K562 (cell line): ENCODE measurements around the gene IRS2.

Experiments
- ARNT ChIP-seq, 2 experiments: fragments of 450-650 bp; IDR thresholded peaks; 2 replicates each; pipeline ENCODE4 v1.6.1; 2016; ENCODE audit warnings: mild to moderate bottlenecking in 1 of 2
- EP300 ChIP-seq: IDR thresholded peaks from 2 replicates; pipeline ENCODE4 v1.6.1; 2012; ENCODE audit warnings: low read length, improper control_type of control experiment
- EZH2 ChIP-seq: IDR thresholded peaks from 2 replicates; pipeline ENCODE4 v1.6.1; 2012; ENCODE audit warnings: low read depth, mild to moderate bottlenecking, inconsistent platforms, low read length, borderline replicate concordance
- FOXK2 ChIP-seq, 2 experiments: fragments of 450-650 bp; IDR thresholded peaks in 1 of 2; conservative IDR thresholded peaks in 1 of 2; 2 replicates each; pipeline ENCODE4 v1.6.1; 2016; ENCODE audit warnings: low read depth in 2 of 2, mild to moderate bottlenecking in 1 of 2
- RCOR1 ChIP-seq, 2 experiments: IDR thresholded peaks; 2 replicates each; pipeline ENCODE4 v1.6.1; 2012; ENCODE audit warnings: low read depth in 2 of 2, low read length in 2 of 2, borderline replicate concordance in 1 of 2, improper control_type of control experiment in 1 of 2
- SMARCE1 ChIP-seq: fragments of 450-650 bp; IDR thresholded peaks from 2 replicates; pipeline ENCODE4 v1.7.1; 2016; ENCODE audit warnings: mild to moderate bottlenecking
- SMC3 ChIP-seq: conservative IDR thresholded peaks from 2 replicates; pipeline ENCODE4 v1.6.1; 2011; ENCODE audit warnings: low read depth, low read length, improper control_type of control experiment; ENCODE audit not compliant: insufficient read depth
- TCF7L2 ChIP-seq: fragments of 150-350 bp; IDR thresholded peaks from 2 replicates; pipeline ENCODE4 v1.6.1; 2016; ENCODE audit warnings: low read depth, mild to moderate bottlenecking, low read length, moderate library complexity
- TF ChIP-seq, protein P1 (sequence below): fragments of 200-800 bp; sonication (Bioruptor generic); IDR thresholded peaks from 2 replicates; pipeline ENCODE4 v1.6.1; 2017; ENCODE audit warnings: missing genetic modification characterization, missing compliant biosample characterization

DNA sequence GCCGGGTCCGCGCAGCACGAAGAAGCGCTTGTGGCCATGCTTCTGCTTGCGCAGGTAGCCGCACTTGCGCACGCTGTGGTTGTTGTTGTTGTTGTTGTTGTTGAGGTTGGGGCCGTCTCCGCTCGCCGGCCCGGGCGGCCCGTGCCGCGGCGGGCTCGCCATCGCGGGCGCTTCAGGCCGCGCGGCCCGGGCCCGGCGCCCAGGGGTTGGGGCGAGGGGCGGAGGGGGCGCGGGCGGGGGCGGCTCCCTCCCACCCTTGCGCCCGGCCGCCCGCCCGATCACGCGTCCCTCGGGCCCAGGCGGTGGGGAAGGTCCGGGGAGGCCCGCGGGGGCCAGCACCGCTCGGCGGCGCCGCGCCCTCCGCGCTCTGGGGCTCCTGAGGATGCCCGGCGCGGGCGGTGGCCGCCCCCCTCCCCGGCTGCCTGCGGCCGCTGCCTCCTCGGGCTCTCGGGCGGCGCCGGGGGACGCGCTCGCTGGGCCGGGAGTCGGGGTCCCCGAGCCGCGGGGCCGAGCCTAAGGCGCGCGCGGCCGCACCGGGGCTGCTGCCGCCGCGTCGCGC is 412 bp downstream of the IRS2 start:
- TF ChIP-seq SMC3, result no peak
- TF ChIP-seq RCOR1 (IDR thresholded peaks at IDR 0.05; ENCODE audit: borderline replicate concordance in 1 of 2, low read depth in 2 of 2, low read length in 2 of 2), result no peak
- no peak for TF ChIP-seq ARNT (IDR thresholded peaks at IDR 0.05)
- no peak for TF ChIP-seq SMARCE1
- no peak for TF ChIP-seq TCF7L2
- no peak for TF ChIP-seq FOXK2 (conservative IDR thresholded peaks at IDR 0.05 in 1 of 2, IDR thresholded peaks at IDR 0.05 in 1 of 2; ENCODE audit: low read depth in 2 of 2)
- TF ChIP-seq, protein P1, sequence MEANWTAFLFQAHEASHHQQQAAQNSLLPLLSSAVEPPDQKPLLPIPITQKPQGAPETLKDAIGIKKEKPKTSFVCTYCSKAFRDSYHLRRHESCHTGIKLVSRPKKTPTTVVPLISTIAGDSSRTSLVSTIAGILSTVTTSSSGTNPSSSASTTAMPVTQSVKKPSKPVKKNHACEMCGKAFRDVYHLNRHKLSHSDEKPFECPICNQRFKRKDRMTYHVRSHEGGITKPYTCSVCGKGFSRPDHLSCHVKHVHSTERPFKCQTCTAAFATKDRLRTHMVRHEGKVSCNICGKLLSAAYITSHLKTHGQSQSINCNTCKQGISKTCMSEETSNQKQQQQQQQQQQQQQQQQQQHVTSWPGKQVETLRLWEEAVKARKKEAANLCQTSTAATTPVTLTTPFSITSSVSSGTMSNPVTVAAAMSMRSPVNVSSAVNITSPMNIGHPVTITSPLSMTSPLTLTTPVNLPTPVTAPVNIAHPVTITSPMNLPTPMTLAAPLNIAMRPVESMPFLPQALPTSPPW (CRISPR knock-in tag), result no peak
- no peak for TF ChIP-seq EP300
- TF ChIP-seq EZH2, result no peak
